Stimulated activated CD4-positive, alpha-beta T cell treated with anti-CD3 and anti-CD28 coated beads, Interleukin-4, amount 100 ng/mL, for 1 hour (primary cell): ENCODE results near the gene ZNF557.
"Not testable (repeated sequence)": the region's sequence is repeated elsewhere in the genome, so short reads cannot be mapped to it uniquely, and the experiment has no call there.

ENCODE experiments used
- DNase-seq: peaks from one replicate; pipeline ENCODE4 v3.0.0-alpha.2; 2020

Gene ZNF557

GRCh38 chr19:7069042-7069903 is at the start of gene ZNF557:
ZNF557 (plus strand) TSS chr19:7069703; CDS start chr19:7075075, 5,372 bp downstream.
- peak; percentile 98 for DNase-seq

GRCh38 chr19:7021331-7021730 is 48.2 kb upstream of the ZNF557 start, which contains the start of gene MBD3L2B:
MBD3L2B (minus strand) TSS chr19:7021431; CDS start chr19:7021397, 34 bp downstream.
- not testable (repeated sequence) for DNase-seq

DNA sequence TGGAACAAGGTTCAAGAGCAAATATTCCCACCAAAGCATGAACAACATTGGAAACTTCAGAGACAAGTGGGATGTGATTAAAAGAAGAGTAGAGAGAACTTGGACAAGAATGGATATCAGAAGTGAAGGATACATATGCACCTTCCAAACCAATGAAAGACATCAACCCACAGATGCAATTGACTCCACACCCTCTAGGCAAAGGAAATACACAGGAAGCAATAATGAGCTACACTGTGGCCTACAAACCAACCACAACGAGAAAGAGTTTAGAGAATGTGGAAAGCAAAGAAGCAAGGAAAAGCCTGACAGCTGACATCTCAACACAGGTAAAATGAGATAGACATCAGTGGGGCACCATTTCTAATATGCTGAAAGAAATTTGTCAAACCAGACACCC is 40.7 kb upstream of the ZNF557 start:
- DNase-seq, result not testable (repeated sequence)

- not testable (repeated sequence) for DNase-seq
Measured at GRCh38 chr19:7030278-7030677, 39.2 kb upstream of the ZNF557 start, which contains the start of gene MBD3L5. MBD3L5 (plus strand) TSS chr19:7030578; CDS start chr19:7030612, 34 bp downstream.

DNA sequence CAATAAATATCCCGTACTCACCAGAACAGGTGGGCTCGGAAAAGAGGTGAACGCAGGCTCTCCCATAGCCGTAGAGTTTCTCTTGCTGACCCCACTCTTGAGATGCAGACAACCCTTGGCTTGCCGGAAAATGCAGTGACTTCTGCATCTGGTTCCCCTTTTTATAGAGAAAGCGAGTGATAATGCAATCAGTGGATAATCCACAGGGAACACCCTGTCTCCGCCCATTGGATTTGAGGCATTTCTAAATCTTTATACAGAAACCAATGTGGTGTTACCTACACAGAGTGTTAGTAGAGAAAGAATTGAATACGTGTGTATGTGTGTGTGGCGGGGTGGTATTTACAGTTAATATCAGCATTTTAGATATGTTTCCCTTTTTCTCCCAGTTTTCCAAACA is 29.4 kb upstream of the ZNF557 start, which contains the start of gene MBD3L4:
Gene MBD3L4 (minus strand): TSS at position 101 of the 400 bp plus-strand sequence. CDS start 35 bp downstream, at position 66.
- not testable (repeated sequence) for DNase-seq

GRCh38 chr19:7041563-7041962 is 27.9 kb upstream of the ZNF557 start:
- DNase-seq, result not testable (repeated sequence)

GRCh38 chr19:7049021-7049420 is 20.5 kb upstream of the ZNF557 start, which contains the start of gene MBD3L2:
MBD3L2 (plus strand) TSS chr19:7049321; CDS start chr19:7049374, 53 bp downstream.
- DNase-seq, result not testable (repeated sequence)

DNA sequence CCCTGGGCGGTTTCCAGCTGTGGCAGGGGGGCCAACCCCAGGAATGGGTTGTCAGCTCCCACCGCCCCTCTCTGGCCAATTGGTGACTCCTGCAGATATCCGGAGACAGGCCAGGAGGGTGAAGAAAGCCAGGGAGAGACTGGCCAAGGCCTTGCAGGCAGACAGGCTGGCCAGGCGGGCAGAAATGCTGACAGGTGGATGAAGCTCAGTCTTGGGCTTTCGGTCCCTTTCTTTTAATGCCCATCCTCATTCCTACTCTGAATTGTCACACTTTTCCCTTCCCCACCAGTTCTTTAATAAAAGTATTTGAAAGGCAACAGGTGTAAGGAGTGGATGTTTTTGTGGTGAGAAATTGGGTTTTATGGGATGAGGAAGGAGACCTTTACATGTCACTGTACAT is 18.1 kb upstream of the ZNF557 start:
- DNase-seq, result not testable (repeated sequence)

GRCh38 chr19:7052896-7053295 is 16.6 kb upstream of the ZNF557 start:
- not testable (repeated sequence) for DNase-seq

- DNase-seq, result not testable (repeated sequence)
Measured at GRCh38 chr19:7054635-7055368, 14.7 kb upstream of the ZNF557 start.

DNA sequence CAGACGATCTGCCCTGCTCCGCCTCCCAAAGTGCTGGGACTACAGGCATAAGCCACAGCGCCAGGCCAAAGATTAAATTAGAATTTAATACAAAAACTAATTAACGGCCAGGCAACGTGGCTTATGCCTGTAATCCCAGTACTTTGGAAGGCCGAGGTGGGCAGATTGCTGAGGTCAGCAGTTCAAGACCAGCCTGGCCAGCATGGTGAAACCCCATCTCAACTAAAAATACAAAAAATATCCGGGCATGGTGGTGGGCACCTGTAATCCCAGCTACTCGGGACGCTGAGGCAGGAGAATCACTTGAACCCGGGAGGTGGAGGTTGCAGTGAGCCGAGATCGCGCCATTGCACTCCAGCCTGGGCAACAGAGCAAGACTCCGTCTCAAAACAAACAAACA is 13.8 kb upstream of the ZNF557 start:
- DNase-seq, result not testable (repeated sequence)

GRCh38 chr19:7056371-7056770 is 13.1 kb upstream of the ZNF557 start:
- DNase-seq, result not testable (repeated sequence)

DNA sequence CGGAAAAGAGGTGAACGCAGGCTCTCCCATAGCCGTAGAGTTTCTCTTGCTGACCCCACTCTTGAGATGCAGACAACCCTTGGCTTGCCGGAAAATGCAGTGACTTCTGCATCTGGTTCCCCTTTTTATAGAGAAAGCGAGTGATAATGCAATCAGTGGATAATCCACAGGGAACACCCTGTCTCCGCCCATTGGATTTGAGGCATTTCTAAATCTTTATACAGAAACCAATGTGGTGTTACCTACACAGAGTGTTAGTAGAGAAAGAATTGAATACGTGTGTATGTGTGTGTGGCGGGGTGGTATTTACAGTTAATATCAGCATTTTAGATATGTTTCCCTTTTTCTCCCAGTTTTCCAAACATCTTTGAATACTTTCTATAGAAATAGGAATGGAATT is 10.9 kb upstream of the ZNF557 start, which contains the start of gene MBD3L3:
Gene MBD3L3 (minus strand): TSS at position 101 of the 400 bp plus-strand sequence. CDS start 71 bp downstream, at position 30.
- not testable (repeated sequence) for DNase-seq

GRCh38 chr19:7059977-7060376 is 9.5 kb upstream of the ZNF557 start:
- not testable (repeated sequence) for DNase-seq

DNA sequence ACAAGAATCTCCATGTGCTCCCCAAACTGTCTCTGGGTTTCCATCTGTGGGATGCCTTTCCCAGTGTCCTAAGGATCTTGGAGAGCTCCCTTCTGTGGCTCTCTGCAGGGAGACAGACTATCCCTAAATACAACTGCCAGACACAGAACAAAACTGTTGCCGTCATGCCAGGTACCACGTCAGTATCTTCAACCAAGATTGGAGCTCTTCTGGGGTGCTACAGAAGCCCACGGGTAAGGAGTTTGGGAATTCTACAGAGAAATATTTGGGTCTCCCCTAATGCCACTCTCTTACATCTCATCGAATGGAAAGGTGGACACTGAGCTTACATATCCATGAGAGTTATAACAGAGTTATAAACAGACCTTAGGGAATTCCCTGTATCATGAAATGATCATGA is 6.2 kb upstream of the ZNF557 start:
- no peak for DNase-seq

DNA sequence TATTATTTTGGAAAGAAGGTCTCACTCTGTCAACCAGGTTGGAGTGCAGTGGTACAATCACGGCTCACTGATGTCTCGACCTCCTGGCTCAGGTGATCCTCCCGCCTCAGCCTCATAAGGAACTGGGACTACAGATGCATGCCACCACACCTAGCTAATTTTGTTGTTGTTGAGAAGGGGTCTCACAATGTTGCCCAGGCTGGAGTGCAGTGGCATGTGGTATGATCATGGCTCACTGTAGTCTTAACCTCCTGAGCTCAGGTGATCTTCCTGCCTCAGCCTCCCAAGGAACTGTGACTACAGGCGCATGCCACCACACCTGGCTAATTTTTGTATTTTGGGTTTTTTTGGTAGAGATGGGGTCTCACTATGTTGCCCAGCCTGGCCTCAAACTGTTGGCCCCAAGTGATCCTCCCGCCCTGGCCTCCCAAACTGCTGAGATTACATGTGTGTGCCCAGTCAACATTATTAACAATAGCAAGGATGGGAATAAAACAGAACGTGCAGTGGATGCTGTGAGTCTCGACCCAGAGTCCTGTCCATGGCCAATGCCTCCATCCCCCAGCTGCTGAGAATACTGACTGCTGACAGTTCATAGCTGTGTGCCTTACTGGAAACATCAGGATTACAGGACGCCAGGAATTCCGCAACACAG is 5.6 kb upstream of the ZNF557 start:
- DNase-seq, result no peak

GRCh38 chr19:7067122-7067521 is 2.4 kb upstream of the ZNF557 start:
- DNase-seq, result not testable (repeated sequence)

DNA sequence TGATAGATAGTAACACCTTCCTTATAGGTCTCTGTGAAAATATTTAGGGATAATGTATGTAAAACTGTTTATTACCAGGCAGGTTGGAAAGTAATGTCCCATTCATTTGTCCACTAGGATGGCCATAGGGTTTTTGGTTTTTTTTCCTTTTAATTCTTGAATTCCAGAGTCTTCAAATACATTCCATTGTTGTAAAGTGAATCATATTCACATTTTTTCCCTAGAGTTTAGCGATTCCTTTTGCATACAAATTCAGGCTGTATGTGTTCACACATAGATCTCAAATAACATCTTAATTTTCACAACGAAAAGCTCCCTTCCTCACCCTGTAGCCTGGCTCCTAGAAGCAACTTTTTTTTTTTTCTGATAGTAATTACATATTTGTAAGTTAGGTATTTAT is 1.8 kb upstream of the ZNF557 start:
- DNase-seq, result no peak

DNA sequence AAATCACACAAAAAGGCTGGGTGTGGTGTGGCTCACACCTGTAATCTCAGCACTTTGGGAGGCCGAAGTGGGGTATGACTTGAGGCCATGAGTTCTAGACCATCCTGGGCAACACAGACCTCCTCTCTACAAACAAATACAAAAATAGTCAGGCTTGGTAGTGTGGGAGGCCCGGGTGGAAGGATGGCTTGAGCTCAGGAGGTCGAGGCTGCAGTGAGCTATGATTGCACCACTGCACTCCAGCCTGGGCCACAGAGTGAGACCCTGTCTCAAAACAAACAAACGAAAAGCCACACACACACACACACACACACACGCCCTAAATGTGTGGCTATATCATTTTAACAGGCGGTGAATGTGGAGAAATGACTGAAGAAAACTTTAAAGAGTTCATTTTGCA is 904 bp upstream of the ZNF557 start:
- no peak for DNase-seq

GRCh38 chr19:7069904-7070226 is 362 bp downstream of the ZNF557 start:
- DNase-seq, result no peak

GRCh38 chr19:7072541-7072940 is 3.0 kb downstream of the ZNF557 start:
- DNase-seq, result no peak

- no peak for DNase-seq
Measured at GRCh38 chr19:7074705-7075282, 5.3 kb downstream of the ZNF557 start.
